Colonic mucosa (tissue), 4 donors: ENCODE results near the gene DBH. TPM values are rescaled to one million over a fixed set of nuclear protein-coding genes. Genes with fewer than 3 reads are reported as not detected.

Source experiments
- DNase-seq: peaks from one replicate; pipeline ENCODE4 v3.0.0-alpha.2; 2020
- H3K27ac ChIP-seq: fragments of 200-600 bp; one replicate; pipeline ENCODE4 v1.8.0; 2021
- H3K27me3 ChIP-seq: fragments of 200-600 bp; one replicate; pipeline ENCODE4 v1.8.0; 2021
- H3K36me3 ChIP-seq: fragments of 200-600 bp; one replicate; pipeline ENCODE4 v1.8.0; 2021
- H3K4me1 ChIP-seq: fragments of 200-600 bp; one replicate; pipeline ENCODE4 v1.8.0; 2021; ENCODE audit warnings: mild to moderate bottlenecking
- H3K4me3 ChIP-seq: fragments of 200-600 bp; one replicate; pipeline ENCODE4 v1.8.0; 2021
- H3K9ac ChIP-seq, 2 donors: one replicate each; pipeline ENCODE4 v1.7.0; 2013; ENCODE audit warnings: control low read depth in 2 of 2, low read depth in 2 of 2, low read length in 2 of 2
- H3K9me3 ChIP-seq: fragments of 200-600 bp; one replicate; pipeline ENCODE4 v1.8.0; 2021
- intact Hi-C: fragments of 100-400 bp; cut with DNase I; formaldehyde crosslinking; loops from one replicate; pipeline ENCODE4 v1.14.1; 2022
- total RNA-seq, 2 donors: library from RNA; stranded (reverse); fragmentation: NEBNext Ultra II Directional in 1 of 2; extraction: Animal tissue kit (Norgen Biotek cat#: 25700) in 1 of 2; gene quantifications; one replicate each; pipeline ENCODE4 v1.2.1, GENCODE V29; 2021
- TF ChIP-seq, protein P1 (sequence below): fragments of 200-600 bp; IDR thresholded peaks from one replicate; pipeline ENCODE4 v1.8.0; 2022; ENCODE audit warnings: antibody characterized with exemption, mild to moderate bottlenecking
- donor health status: healthy.
- donor health status: DM: no; HTN: no; CAD: no.
- donor health status: DM: no; HTN: no; CAD: no.

DBH gene
- total RNA-seq, 2 donors from 2014 or later: not detected

DNA sequence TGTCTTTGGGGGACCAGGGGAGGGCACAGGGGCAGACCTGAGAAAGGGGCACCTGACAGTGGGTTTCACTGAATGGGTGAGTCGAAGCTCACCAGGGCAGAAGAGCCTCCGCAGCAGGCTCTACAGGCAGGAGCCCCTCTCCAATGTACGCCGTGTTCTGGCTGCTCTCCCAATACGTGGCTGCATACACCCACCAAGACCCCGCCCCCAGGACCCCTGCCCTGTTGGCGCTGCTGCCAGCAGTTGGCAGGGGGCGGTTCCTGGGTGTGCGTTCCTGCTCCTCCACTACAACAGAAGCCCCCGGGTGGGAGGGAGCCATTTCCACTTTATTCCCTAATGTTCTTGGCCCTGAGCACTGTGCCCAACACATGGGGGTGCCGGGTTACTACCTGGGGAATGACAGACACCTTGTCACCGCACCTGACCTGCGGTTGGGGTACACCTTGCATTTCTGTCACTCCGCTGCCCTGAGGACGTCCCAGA is 71.6 kb downstream of the DBH start:
- Histone ChIP-seq H3K4me1 (no peaks in the 10 kb centered on the region), H3K27me3 (peaks cover 2% of the 10 kb centered on the region), H3K4me3 (no peak overlapping the region), H3K36me3 (no peaks in the 10 kb centered on the region), H3K9ac (no peak overlapping the region), H3K9me3 (no peaks in the 10 kb centered on the region), H3K27ac (no peak overlapping the region)
- intact Hi-C loops: no loop called here
- TF ChIP-seq, protein P1, sequence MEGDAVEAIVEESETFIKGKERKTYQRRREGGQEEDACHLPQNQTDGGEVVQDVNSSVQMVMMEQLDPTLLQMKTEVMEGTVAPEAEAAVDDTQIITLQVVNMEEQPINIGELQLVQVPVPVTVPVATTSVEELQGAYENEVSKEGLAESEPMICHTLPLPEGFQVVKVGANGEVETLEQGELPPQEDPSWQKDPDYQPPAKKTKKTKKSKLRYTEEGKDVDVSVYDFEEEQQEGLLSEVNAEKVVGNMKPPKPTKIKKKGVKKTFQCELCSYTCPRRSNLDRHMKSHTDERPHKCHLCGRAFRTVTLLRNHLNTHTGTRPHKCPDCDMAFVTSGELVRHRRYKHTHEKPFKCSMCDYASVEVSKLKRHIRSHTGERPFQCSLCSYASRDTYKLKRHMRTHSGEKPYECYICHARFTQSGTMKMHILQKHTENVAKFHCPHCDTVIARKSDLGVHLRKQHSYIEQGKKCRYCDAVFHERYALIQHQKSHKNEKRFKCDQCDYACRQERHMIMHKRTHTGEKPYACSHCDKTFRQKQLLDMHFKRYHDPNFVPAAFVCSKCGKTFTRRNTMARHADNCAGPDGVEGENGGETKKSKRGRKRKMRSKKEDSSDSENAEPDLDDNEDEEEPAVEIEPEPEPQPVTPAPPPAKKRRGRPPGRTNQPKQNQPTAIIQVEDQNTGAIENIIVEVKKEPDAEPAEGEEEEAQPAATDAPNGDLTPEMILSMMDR: no peak
- DNase-seq: no peak

DNA sequence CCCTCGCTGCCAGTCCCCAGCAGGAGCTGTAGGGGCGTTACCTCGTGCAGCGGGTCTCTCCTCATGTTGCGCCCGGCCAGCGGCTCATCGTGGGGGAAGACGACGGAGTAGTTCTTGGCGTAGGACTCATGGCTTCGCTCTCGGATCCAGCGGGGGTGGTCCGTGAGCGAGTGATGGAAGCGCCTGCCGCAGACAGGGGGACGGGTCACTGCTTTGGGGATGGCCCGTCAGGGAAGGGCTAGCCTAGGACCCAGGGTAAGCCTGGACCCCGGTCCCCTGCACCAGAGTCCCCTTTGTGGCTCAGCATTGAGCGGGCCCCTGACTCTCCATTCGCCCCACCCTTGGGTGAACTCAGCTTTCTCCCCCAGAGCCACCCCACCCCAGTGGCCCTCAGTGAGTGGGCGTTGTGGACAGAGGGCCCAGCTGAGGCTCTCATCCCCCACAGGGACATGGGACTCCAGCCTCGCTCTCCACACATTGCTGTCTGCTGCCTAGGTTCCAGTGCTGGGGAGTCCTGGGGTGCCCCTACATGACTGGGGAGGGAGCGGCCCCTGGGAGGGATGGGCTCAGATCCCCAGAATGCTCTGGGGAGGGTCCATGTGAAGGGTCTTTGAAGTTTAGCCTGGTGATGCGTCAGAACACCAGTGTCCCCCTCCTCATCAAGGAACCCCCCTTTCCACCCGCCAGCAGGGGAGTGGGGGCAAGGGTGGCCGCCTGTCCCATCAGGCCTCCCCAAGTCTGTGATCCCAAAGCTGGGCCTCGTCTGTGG is 72.3 kb downstream of the DBH start:
- no peaks in the 10 kb centered on the region for H3K4me1 ChIP-seq
- no peak overlapping the region for H3K27ac ChIP-seq
- TF ChIP-seq, protein P1: no peak
- no peaks in the 10 kb centered on the region for H3K9me3 ChIP-seq
- no peaks in the 10 kb centered on the region for H3K27me3 ChIP-seq
- no peak for DNase-seq
- no peak overlapping the region for H3K4me3 ChIP-seq
- no peaks in the 10 kb centered on the region for H3K36me3 ChIP-seq
- no peak overlapping the region for H3K9ac ChIP-seq
- intact Hi-C loops: no loop called here

Other genes starting within 250 kb of the DBH start
- 10 to 100 TPM; 17.3 to 38.6 TPM for gene REXO4, start 218.4 kb upstream of the DBH start, total RNA-seq
- gene ADAMTS13, start 214.0 kb upstream of the DBH start, total RNA-seq: 1 to 10 TPM; 4.2 TPM
- gene CACFD1, start 176.4 kb upstream of the DBH start, total RNA-seq: 10 to 100 TPM; 56.8 to 60.7 TPM
- 1 to 10 TPM; 2.4 to 2.8 TPM for gene SLC2A6, start 157.3 kb upstream of the DBH start, total RNA-seq
- not detected for gene MYMK, start 111.4 kb upstream of the DBH start, total RNA-seq
- gene ADAMTSL2, start 101.7 kb upstream of the DBH start, total RNA-seq: under 1 TPM; 0.24 to 0.74 TPM
- 1 to 10 TPM in 1 of 2 donors, not detected in 1; 1.2 TPM for gene FAM163B, start 27.0 kb upstream of the DBH start, total RNA-seq
- 1 to 10 TPM in 1 of 2 donors, under 1 TPM in 1; 0.66 to 1.3 TPM for gene SARDH, start 102.0 kb downstream of the DBH start, total RNA-seq